Inflammatory macrophage treated with lipopolysaccharide for 4 hours (primary cell): ENCODE measurements around the gene EZR.

Experiments used
- DNase-seq: peaks from one replicate; pipeline ENCODE4 v3.0.0-alpha.2; 2020

EZR gene

DNA sequence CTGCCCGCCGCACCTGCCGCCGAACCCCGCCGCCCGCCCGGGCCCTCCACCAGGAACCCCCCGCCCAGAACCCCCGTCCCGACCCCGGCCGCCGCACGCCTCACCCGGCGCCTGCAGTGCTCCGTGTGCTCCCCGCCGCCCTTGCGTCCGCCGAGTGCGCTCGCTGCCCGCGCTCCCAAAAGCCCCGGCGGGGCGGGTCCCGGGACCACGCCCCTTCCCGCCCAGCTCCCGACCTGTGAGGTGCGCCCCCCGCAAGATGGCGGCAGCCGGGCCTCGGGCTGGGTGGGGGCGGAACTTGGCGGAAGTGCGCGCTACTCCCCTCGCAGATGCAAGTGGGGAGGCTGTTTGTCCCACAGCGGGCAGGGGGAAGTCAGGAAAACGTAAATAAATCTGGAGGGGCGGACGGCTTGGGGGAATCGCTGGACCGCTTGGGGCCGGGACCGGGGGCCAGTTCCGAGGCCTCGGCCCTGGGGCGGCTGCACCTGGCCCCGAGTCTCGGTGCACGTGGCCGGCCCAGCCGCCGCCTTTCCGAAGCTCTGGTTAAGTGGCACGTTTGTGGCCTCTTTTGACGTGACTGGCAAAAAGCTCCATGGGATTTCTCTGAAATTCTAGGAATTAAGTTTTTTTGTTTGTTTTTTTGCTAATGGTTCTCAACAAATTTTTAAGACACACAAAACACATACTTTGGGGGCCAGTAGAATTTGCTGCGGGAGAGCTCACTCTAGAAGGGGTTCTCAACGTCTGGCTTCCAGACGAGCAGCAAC is at the start of gene EZR:
Gene EZR, minus strand, starts transcription at position 156 of the 764 bp plus-strand sequence. CDS start 1,275 bp downstream, outside the sequence.
- DNase-seq, result peak; percentile 65

DNA sequence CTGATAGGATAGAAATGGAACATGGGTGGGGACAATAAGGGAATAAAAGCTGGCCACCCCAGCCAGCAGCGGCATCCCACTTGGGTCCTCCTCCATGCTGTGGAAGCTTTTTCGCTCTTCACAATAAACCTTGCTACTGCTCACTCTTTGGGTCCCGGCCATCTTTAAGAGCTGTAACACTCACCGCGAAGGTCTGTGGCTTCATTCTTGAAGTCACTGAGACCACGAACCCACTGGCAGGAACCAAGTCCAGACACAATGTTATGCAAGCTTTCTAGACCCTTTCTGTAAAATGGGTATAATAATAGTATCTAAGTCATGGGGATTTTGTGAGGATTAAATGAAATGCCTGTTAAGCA is 48.9 kb upstream of the EZR start:
- no peak for DNase-seq

DNA sequence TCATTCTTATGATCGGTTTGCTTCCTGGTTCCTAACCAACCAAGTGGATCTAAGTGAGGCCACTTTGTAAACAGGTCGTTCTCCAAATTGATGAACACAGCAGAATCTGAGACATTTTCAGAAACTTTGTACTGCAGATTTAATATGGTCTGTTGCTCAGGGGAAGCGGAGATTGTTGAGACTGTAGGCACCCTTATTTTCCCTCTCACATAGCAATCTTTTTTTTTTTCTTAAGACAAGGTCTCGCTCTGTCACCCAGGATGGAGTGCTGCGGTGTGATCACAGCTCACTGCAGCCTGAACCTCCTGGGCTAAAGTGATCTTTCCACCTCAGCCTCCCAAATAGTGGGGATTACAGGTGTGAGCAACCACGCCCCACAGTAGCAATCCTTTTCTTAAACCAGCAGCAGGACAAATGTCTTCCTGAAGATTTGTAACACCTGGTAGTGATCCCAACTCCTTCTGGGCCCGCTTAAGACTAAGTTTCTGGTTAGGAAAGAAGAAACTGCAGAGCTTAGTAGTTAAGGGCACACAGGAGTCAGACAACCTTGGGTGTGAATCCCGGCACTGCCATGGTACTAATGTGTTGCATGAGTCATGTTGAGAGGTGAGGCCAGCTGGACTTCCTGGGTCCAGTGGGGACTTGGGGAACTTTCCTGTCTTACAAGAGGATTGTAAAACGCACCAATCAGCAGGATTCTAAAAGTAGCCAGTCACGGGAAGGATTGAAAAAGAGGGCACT is 48.4 kb upstream of the EZR start:
- DNase-seq, result no peak

DNA sequence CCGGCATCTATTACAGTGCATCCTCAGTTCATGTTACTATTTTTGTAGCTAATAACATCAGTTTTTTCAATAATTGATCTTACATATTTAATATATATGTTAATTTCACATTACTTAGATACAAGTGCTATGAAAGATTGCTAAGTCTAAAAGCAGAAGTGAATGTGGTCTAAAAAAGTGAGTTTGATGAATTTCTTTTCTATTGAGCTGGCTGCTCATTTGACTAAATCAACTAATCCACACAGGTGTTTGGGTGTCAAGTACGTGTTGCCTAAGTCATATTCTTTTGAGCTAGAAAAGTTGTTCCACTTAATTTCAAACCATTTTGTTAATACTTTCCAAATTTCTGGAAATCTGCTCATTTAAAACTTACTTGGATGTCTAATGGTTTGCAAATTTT is 46.6 kb upstream of the EZR start:
- no peak for DNase-seq

DNA sequence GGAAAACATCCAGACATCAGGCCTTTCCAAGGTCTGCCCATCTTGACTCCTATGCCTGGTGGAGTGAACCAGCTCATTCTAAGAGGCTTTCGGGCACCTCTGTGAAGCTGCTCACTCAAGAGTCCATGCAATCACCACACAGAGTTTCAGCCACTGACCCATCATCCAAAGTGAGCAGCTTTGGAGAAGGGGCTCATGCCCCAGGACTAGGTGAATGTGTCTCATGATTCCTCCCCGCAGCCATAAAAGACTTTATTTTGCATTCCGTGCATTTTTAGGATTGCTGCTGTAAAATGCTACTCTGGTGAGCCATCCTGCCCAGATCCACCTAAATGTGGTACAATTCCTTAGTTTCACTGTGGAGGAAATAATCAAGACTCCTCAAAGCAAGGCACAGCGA is 44.5 kb upstream of the EZR start:
- no peak for DNase-seq

DNA sequence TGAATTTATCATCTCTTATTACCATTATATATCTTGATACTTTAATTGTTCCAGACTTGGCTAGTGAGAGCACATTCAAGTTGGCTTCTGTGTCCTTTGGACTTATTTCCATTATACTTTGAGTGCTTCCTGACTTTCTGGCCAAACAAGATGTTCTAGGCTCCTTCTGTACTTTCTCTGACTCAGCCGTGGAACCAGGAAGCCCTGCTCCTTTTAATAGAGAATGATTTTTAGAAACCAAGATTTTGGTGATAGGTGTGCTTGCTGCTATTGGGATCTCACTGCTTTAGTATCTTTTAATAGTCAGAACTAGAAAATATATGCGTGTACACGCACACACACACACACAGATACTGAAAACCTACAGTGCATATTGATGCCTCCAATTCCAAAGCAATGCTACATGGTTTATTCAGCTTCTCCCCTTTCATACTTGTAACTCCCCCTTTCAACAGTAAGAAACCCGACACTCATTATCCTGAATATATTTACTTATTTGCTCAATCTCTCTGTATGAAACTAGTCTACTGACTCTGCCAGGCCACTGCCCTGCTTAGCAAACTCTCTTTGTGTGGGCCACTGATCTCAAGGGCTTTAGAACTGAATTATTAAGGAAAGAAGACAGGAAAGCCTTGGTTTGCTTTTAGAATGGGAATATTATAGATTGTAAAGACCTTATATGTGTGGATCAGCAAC is 42.7 kb upstream of the EZR start:
- DNase-seq, result no peak

DNA sequence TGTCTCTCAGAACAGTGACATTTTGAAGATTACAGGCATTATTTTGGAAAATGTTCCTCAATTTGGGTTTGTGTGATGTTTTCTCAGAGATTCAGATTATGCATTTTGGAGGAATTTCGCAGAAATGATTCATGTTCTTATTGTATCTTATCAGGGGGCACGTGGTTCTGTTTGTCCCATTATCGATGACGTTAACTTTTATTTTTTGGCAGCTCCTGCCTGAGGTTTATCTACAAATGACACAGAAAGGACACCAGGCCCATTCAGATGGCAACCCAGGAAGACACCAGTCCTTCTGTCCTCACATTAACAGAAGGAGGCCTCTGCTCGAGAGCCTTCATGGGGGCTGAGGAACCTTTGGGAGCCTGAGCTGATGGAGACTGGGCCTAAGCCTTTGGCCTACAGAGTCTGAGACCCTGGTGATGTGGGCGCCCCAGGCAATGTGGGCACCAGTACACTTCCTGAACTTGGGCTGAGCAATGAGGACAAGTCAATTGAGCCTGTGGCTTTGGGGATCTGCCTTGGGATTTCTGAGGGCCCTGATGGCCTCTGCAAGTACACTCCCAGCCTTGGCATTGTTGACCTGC is 41.2 kb upstream of the EZR start:
- DNase-seq, result no peak

DNA sequence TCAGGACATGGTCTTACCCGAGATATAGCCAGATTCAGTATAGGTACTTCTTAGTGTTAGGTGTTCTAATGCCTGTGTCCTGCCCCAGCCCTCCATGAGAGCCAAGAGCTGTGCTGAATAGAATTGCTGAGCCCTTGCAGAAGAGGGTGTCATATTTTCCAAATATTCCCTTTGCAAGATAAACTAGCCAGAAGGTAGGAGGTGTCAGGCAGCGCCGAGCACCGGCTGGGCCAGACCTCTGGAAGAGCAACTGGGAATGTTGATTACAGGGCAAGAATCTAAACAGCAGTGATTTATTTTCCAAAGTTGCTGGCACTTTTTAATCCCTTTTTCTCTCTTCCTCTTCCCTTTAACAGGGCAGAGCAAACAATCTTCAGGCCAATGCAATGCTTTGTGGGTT is 37.1 kb upstream of the EZR start:
- DNase-seq, result no peak

DNA sequence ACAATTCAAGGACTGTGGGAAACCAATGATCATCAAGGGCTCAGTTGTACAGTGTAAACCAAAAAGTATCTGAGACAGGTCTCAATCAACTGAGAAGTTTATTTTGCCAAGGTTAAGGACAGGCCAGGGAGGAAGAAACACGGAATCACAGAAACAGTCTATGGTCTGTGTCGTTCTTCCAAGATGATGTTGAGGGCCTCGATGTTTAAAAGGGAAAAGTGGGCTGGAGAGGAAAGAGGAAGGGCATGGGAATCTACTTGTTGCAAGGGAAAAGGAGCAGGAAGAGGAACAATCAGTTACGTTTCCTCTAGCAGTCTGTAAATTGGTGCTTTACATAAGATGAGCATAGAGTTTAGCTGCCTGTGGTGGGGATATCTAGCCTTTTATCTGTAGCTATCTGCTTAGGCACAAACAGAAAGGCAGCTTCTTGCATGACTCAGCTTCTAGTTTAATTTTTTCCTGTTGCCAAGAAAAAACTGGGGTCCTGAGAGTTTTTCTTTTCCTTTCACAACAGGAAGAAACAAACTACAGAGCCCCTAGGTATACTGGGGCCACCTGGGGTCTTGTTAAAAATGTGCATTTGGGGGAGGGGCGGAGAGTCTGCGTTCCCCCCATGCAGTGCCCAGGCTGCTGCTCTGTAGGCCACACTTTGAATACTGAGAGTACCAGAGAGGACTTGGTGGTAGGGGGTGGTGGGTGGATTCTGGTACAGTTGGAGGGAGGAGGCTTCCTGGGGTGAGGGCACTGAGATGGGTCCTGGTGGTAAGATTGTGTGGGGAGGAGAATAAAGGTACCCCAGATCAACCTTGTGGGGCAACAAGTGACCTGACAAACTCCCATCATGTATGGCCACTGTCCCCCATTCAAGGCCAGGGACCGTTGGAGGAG is 35.3 kb upstream of the EZR start:
- DNase-seq, result peak; percentile 38

DNA sequence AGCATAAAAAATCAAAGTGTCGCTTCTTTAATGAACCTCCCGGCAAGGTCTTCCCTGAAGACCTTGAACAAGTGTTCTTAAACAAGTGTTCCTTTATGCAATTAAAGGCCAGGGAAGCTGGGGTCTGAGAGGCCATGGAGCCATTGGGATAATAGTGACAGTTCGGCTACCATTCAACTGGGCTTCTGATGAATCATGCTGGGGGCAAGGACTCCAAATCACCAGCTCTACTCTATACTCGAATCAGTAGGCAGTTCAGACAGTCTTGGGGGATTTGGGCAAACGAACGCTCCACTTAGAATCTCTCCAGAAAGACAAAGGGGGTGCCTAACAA is 34.7 kb upstream of the EZR start:
- no peak for DNase-seq

DNA sequence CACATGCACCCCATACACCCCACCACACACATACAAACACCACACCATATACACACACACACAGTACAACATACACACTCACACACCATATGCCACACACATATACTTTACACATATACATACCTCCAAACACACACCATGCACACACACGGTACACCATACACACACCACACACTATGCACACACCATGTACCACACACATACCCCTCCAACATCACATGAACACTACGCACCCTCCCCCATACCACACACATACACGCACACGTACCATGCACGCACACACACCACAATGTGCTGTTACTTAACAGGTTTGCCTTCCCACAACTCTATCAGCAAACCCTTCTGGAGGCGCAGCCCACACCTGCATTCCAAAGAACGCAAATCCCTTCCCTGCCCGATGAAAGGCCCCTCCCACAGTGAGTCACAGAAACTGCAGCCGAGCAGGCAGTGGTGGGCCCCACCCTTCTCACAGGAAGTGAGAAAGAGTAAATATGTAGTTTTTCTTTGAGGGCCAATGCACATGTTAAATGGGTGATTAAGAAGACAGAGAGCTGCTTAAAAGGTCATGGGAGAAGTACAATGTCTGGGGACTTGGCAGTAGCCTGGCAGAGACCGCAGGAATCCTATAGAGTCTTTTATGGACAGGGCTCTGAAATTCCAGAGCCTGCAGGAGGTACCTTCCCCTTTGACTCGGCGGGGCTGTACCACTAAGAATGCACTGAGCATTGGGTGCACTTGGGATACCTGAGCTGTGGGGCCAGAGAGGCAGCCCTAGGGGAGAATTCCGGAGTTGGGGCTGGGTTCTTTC is 34.1 kb upstream of the EZR start:
- DNase-seq, result peak; percentile 88

DNA sequence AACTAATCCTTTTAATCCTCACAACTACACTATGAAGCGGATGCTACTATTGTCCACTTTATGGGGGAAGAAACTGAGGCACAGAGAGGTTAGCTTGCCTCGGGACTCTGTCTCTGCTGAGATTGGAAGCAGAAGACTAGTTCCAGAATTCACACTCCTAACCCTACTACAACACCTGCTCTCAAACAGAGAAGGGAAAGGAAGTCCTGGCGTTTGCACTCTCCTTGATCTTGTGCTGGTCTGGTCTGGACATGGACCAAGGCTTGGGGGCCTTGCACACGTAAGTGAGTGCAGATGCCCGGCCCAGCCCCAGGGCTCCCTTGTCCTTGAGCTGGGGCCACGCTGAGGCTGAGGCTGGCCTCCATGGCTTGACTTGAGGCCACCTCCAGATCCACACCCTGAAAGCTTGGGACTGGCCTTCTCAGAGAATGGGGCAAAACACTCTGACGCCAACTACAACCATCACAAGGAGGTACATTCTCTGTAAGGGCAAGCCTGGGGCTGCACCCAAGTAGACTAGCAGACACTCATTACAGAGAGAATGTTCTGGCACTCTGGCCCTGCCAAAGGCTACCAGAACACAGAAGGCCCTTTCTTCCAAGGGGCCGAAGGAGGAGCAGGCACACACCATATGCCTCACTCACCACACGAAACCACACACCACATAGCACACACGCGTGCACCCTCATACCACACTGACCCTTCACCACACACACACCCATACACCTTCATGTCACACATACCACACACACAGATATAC is 33.3 kb upstream of the EZR start:
- DNase-seq, result no peak

DNA sequence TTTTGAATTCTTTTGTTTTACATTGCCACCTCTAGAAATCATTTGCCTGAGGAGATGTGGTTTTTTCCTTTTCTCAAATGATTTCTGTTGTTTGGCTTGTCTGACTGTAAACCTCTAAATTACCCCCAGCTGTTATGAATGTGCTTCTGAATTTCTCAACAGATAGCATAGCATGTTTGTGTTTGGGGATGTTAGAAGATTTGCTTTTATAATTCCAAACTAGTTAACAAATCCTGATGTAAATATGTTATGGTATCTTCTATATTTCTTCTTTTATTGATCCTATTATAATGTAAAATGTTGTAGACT is 31.6 kb upstream of the EZR start:
- DNase-seq, result no peak

DNA sequence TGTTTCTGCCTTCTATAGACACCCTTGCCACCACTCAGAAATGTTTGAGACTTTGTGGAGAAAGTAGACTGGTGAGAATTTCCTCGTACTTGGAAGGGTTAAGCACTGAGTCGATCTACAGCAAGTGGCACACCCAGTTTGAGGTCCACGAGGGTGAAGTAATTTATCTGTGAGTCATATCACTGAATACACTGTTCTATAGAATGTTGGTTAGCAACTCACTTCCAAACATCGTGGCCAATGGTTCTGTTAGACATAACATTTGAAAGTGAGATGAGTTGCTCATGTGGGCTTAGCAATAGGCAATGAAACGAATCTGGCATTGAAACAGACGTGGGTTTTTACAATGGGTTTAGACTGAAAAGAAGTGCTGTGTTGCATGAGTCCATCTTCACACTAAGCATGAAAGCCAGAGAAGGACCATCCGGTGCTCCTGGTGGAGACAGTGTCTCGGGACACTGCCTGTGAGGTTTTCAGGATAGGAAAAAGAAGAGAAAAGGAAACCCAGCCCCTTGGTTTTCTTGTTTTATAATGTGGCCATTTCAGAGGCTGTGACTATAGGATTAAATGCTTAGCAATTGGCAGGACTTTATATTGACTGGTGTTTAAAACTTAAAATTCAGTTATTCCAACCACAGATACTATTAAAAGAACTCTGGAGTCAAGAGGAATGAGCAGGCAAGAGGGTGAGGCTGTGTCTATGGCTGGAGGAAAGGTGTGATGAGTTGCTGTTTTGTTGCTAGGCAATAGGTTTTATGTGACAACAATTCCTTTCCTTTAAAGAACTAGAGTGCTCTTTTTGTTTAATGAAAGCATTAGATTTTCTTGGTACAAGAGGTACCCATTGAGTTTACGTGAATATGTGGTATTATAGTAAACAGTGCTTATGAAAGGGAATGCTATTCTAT is 31.0 kb upstream of the EZR start:
- peak; percentile 92 for DNase-seq

DNA sequence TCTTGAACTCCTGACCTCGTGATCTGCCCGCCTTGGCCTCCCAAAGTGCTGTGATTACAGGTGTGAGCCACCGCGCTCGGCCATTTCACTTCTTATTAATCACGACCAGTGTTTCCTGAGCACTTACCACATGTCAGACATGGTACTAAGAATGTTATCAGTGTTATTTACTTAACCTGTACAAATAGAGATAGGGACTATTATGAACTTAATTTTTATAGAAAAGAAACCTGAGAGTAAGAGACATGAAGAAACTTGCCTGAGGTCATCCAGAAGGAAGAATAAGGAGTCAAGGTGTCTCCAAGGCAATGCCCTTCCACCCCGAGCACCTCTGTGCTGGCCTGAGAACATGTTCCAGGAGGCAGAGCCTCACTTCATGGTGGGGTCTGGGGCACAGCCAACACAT is 29.3 kb upstream of the EZR start:
- DNase-seq, result no peak

DNA sequence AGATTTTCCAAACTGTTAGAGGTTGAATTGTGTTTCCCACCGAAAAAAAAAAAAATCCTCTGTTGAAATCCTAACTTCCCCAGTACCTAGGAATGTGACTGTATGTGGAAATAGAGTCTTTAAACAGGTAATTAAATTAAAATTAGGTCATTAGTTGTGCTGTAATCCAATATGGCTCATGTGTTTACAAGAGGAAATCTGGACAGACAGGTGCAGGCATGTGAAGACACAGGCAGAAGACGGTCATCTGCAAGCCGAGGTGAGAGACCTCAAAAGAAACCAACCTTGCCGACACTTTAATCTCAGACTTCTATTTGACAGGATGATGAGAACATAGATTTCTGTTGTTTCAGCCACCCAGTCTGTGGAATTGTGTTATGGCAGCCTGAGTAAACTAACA is 28.6 kb upstream of the EZR start:
- no peak for DNase-seq

DNA sequence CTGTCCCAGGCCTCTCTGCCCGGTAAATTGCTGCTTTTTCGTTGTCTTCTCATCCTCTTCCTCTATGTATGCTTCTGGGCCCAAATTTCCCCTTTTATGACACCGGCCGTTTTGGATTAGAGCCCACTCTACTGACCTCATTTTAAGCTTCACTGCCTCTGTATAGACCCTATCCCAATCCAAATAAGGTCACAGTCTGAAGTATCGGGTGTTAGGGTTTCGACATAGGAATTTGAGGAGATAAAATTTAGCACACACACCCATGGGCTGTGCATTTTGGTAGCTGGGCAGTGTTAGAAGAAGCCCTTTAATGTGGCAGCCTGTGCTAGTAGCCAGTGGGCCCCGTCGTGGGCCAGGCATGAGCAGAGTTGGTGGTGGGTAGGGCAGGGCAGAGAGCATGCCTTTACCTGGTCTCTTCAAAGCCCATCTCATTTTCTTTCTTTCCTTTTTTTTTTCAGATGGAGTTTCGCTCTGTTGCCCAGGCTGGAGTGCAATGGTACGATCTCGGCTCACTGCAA is 27.9 kb upstream of the EZR start:
- no peak for DNase-seq

DNA sequence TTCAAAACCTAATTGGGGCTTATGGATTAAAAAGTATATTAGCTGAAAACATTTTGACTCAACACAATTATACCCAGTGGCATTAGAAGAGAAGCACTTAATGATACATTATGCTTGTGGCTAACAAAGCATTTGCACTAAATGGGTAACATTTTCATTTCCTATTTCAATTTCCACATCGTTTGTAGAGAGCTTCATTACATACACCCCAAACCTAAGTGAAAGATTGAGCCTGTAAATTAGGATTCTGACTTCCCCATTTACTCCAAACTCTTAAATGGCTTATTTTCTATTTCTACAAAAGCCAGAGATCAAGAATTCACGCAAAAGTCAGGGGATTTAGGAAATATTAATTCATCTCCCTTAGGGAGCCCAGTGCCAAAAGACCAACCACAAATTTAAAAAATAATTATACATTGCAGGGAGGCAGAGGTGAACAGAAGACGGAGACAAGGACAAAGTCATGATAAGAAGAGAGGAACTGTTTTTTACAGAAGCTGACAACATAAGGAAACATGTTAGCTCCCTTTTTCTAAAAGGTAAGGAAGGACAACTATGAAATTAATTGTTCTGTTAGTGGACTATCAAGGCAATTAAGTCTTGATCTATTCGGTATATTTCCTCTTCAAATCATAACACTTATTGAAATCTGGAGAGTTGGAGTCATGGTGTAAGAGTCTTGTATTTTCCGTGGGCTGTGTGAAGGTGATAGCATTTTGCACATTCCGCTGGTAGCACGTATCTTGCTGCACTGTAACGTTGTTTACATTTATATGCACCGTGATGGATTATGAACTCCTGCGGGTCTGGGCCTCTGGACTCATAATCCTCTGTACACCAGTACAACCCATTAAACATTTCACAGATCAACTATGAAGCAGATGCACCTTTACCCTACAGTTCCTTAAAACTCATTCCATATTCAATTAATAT is 24.8 kb upstream of the EZR start:
- DNase-seq, result peak; percentile 36

DNA sequence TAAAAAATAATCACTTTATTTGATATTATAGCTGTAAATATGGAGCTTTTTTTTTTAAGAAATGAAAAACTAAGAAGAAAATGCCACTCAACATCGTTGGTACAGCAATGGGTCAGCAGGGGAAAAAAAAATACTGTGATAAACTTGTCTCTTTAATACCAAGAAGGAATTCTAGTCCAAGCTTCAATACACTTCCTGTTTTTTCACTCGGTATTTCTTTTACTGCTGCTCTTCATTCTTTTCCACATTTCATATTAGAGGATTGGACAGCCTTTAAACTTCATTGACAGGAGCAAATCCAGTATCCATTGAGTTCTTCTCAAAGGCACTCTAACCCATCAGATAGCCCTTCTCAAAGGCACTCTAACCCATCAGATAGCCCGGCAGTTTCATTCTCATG is 22.2 kb upstream of the EZR start:
- no peak for DNase-seq
